GM23248 (cell line): ENCODE data around the gene SLC37A1.
"Not testable (repeated sequence)": the region's sequence is repeated elsewhere in the genome, so short reads cannot be mapped to it uniquely, and the experiment has no call there.

Experiments used
- EZH2 ChIP-seq: fragments of 200-600 bp; sonication (generic); IDR thresholded peaks from 2 replicates; pipeline ENCODE4 v1.6.1; 2018; ENCODE audit warnings: antibody characterized with exemption, mild to moderate bottlenecking; ENCODE audit not compliant: insufficient read depth, poor library complexity, severe bottlenecking
- EZH2phosphoT487 ChIP-seq: fragments of 200-600 bp; sonication (generic); IDR thresholded peaks from 2 replicates; pipeline ENCODE4 v1.6.1; 2018; ENCODE audit warnings: antibody characterized with exemption, moderate library complexity, mild to moderate bottlenecking, low read depth; ENCODE audit not compliant: insufficient read depth

DNA sequence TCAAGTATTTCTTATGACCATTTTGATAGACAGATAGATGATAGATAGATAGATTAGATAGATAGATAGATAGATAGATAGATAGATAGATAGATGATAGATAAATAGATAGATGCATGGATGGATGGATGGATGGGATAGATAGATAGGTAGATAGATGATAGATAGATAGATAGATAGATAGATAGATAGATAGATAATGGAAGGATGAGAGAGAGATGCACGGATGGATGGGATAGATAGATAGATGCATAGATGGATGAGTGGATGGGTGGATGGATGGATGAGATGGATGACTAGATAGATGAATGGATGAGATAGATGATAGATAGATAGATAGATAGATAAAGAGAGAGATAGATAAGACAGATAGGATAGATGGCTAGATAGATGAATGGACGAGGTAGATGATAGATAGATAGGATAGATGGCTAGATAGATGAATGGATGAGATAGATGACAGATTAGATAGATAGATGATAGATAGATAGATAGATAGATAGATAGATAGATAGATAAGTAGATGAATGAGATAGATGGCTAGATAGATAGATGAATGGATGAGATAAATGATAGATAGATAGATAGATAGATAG is 114.9 kb downstream of the SLC37A1 start:
- not testable (repeated sequence) for TF ChIP-seq EZH2, EZH2phosphoT487
